Measurements from ENCODE around the gene SRGAP1. TPM values are rescaled to one million over a fixed set of nuclear protein-coding genes. Genes with fewer than 3 reads are reported as not detected.

Gene SRGAP1
- total RNA-seq, 6 experiments from 2014 or later = 1.3 to 5.0 (median 3.0) TPM

DNA sequence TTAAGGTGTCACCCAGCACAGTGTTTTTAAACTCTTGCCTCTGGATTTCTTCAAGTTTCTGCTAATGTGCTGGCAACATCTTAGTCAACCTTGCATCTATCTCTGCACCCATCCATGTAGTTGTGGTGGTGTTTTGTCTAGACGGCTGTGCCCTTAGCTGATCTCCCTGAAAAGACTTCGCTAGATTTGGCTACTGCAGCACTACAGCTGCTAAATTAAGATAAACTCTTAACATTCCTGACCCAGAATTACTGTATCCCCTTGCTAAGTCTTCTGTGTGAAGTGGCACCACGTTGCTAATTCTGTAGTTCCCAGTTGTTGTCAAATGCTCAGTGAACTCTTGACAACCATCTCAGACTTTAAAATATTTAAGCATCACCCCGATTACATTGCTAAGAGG lies 66.8 kb downstream of the SRGAP1 start:
- no peak for DNase-seq
- Histone ChIP-seq H3K4me3 (no peak overlapping the region), H3K27me3 (no peaks in the 10 kb centered on the region), H3K27ac (no peak overlapping the region), H3K36me3 (no peaks in the 10 kb centered on the region), H3K9me3 (no peaks in the 10 kb centered on the region), H3K4me1 (no peaks in the 10 kb centered on the region)
- intact Hi-C loops (cut with DNase I) = no loop called here
- WGBS (ENCODE audit: insufficient coverage, low coverage, low lambda C conversion rate, missing lambda C conversion rate) = 61% methylated on average over 4 of the region's 4 CpGs
- TF ChIP-seq, protein P1, sequence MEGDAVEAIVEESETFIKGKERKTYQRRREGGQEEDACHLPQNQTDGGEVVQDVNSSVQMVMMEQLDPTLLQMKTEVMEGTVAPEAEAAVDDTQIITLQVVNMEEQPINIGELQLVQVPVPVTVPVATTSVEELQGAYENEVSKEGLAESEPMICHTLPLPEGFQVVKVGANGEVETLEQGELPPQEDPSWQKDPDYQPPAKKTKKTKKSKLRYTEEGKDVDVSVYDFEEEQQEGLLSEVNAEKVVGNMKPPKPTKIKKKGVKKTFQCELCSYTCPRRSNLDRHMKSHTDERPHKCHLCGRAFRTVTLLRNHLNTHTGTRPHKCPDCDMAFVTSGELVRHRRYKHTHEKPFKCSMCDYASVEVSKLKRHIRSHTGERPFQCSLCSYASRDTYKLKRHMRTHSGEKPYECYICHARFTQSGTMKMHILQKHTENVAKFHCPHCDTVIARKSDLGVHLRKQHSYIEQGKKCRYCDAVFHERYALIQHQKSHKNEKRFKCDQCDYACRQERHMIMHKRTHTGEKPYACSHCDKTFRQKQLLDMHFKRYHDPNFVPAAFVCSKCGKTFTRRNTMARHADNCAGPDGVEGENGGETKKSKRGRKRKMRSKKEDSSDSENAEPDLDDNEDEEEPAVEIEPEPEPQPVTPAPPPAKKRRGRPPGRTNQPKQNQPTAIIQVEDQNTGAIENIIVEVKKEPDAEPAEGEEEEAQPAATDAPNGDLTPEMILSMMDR (IDR thresholded peaks at IDR 0.05) = no peak
- TF ChIP-seq POLR2A (IDR thresholded peaks at IDR 0.05) = no peak
- ATAC-seq = no peak

DNA sequence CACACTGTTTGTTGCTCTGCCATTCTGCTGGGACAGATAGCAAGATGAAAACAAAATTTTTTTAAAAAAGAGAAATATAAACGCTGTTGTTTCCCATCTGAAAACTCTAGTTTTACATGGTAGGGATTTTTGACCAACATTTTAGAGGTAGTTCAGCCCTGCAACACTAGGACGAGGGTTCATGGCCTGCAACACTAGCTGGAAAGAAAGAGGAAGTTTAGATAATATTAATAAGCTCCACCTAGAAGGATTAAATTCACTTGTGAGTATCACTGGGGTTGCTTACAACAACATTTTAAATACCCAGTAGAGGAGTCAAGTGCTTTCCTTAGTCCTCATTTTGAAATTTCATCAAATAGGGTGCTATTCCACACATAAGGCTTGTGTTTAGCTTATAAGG lies 68.2 kb downstream of the SRGAP1 start:
- H3K27ac ChIP-seq = no peak overlapping the region
- intact Hi-C loops (cut with DNase I) = no loop called here
- no peaks in the 10 kb centered on the region for H3K9me3 ChIP-seq
- no peak for TF ChIP-seq POLR2A (IDR thresholded peaks at IDR 0.05)
- TF ChIP-seq, protein P1 (IDR thresholded peaks at IDR 0.05) = no peak
- H3K4me3 ChIP-seq = no peak overlapping the region
- peaks cover 0 to 6% (median 0%) of the 10 kb centered on the region in 4 donors for H3K4me1 ChIP-seq
- 53% methylated on average over 2 of the region's 2 CpGs for WGBS (ENCODE audit: insufficient coverage, low coverage, low lambda C conversion rate, missing lambda C conversion rate)
- peak in 2 of 4 donors; percentile 38 to 43 for ATAC-seq
- H3K36me3 ChIP-seq = no peaks in the 10 kb centered on the region
- H3K27me3 ChIP-seq = no peaks in the 10 kb centered on the region
- DNase-seq = no peak

DNA sequence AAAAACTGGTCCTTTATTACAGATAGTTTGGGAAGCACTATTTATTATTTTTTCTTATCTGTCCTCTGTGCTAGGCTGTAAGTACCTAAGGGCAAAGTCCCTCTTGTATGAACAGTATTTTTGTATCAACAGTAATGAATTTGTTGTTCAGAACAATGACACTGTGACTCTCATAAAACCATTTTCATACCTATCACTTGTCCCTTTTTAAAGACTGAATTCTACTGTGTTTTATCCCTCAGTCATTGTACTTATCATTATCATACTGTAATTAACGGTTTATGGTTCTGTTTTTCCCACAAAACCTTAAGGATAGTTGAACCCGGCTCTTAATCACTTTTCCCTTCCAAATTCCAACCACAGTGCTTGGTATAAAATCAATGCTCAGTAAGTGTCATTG lies 69.4 kb downstream of the SRGAP1 start:
- Histone ChIP-seq H3K4me3 (no peak overlapping the region), H3K27me3 (no peaks in the 10 kb centered on the region), H3K4me1 (peaks cover 0 to 6% (median 2%) of the 10 kb centered on the region in 4 donors), H3K27ac (no peak overlapping the region), H3K36me3 (no peaks in the 10 kb centered on the region), H3K9me3 (no peaks in the 10 kb centered on the region)
- intact Hi-C loops (cut with DNase I) = no loop called here
- ATAC-seq (no peak), DNase-seq (no peak)
- WGBS (ENCODE audit: insufficient coverage, low coverage, low lambda C conversion rate, missing lambda C conversion rate) = 38% methylated on average over 2 of the region's 2 CpGs
- no peak for TF ChIP-seq POLR2A (IDR thresholded peaks at IDR 0.05)
- TF ChIP-seq, protein P1 (IDR thresholded peaks at IDR 0.05) = no peak

DNA sequence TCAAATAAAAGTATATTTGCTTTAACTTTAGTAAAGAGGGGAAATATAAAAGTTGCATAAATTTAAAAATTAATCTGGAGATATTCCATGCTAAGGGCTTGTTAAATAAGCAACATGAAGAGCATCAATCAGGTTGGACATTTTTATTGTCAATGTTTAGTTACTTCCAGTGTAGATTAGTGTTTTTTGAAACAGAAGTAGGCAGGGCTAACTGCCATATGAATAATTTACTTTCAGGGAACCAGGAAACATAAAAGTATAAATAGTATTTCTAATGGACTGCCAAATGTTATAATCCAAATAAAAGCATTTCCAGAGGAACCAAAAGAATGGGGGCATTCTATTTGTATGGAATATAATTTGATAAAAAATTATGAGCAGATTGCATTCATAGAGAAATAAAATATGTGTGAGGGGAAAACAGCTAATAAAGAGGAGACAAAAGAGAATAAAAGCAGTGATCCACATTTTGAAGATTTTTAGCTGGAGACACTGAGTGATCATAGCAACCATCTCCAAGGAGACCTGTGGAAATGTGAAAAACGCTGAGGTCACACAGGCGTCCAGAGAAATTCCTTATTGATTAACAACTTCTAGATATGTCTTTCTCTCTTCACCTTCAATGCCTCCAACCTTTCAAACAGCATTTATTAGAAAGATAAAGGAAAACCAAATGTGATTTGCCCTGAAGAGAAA lies 70.8 kb downstream of the SRGAP1 start:
- 34% methylated on average over 2 of the region's 2 CpGs for WGBS (ENCODE audit: insufficient coverage, low coverage, low lambda C conversion rate, missing lambda C conversion rate)
- Histone ChIP-seq H3K9me3 (no peaks in the 10 kb centered on the region), H3K27me3 (no peaks in the 10 kb centered on the region), H3K27ac (no peak overlapping the region), H3K4me3 (no peak overlapping the region), H3K4me1 (peaks cover 0 to 6% (median 2%) of the 10 kb centered on the region in 4 donors), H3K36me3 (no peaks in the 10 kb centered on the region)
- intact Hi-C loops (cut with DNase I) = no loop called here
- TF ChIP-seq, protein P1 (IDR thresholded peaks at IDR 0.05) = no peak
- no peak for TF ChIP-seq POLR2A (IDR thresholded peaks at IDR 0.05)
- no peak for ATAC-seq
- DNase-seq = no peak

All from right lobe of liver (tissue), 6 donors.